K562 (cell line): ENCODE measurements around the gene NRSN2. TPM values are rescaled to one million over a fixed set of nuclear protein-coding genes. Genes with fewer than 3 reads are reported as not detected.

ENCODE experiments used
- ARID4B ChIP-seq: sonication (generic); formaldehyde crosslinking; IDR thresholded peaks from 2 replicates; pipeline ENCODE4 v1.8.0; 2022; ENCODE audit warnings: mild to moderate bottlenecking, missing genetic modification reagents
- ATF2 ChIP-seq: sonication (generic); formaldehyde crosslinking; IDR thresholded peaks from 2 replicates; pipeline ENCODE4 v1.8.1; 2022; ENCODE audit warnings: missing genetic modification reagents
- CCNT2 ChIP-seq: IDR thresholded peaks from 2 replicates; pipeline ENCODE4 v1.6.1; 2011; ENCODE audit warnings: borderline replicate concordance, low read depth, mild to moderate bottlenecking, moderate library complexity, mixed read lengths, low read length; ENCODE audit not compliant: insufficient read length; ENCODE audit errors: extremely low read depth
- CREM ChIP-seq: IDR thresholded peaks from 2 replicates; pipeline ENCODE4 v1.6.1; 2014; ENCODE audit warnings: antibody characterized with exemption, low read depth
- FIP1L1 ChIP-seq: fragments of 200-400 bp; formaldehyde crosslinking; IDR thresholded peaks from 2 replicates; pipeline ENCODE4 v1.6.1; 2018; ENCODE audit warnings: mild to moderate bottlenecking, low read depth, low read length; ENCODE audit not compliant: poor library complexity, severe bottlenecking
- KDM2B ChIP-seq: fragments of 250-450 bp; sonication (Bioruptor Pico); IDR thresholded peaks from 2 replicates; pipeline ENCODE4 v1.8.0; 2021; ENCODE audit warnings: mild to moderate bottlenecking, moderate library complexity
- MYC ChIP-seq, 2 experiments: fragments of 250-450 bp in 1 of 2; sonication (Bioruptor Pico) in 1 of 2; IDR thresholded peaks; 2 replicates each; pipeline versions ENCODE4 v1.5.1 to v1.6.1; 2012 to 2021; ENCODE audit warnings: low read depth in 2 of 2, borderline replicate concordance in 1 of 2, improper control_type of control experiment in 1 of 2, low read length in 1 of 2, mild to moderate bottlenecking in 1 of 2, moderate library complexity in 1 of 2
- TFAP4 ChIP-seq: sonication (generic); formaldehyde crosslinking; IDR thresholded peaks from 2 replicates; pipeline ENCODE4 v1.8.0; 2022; ENCODE audit warnings: missing genetic modification reagents, mild to moderate bottlenecking, moderate library complexity, borderline replicate concordance
- ZBTB1 ChIP-seq: sonication (generic); formaldehyde crosslinking; IDR thresholded peaks from 2 replicates; pipeline ENCODE4 v1.8.1; 2023; ENCODE audit warnings: missing genetic modification reagents, low read depth, mild to moderate bottlenecking, borderline replicate concordance
- ZNF146 ChIP-seq: IDR thresholded peaks from one replicate; pipeline ENCODE4 v1.6.1; 2018; ENCODE audit warnings: missing compliant biosample characterization; ENCODE audit not compliant: unreplicated experiment
- polyA plus RNA-seq, 8 experiments: library from polyadenylated mRNA; depleted of rRNA in 4 of 8; stranded (reverse) in 5 of 8; unstranded in 3 of 8; fragments of >200 nt; fragmentation: Nextera tagmentation in 2 of 8; fragmentation: Illumina TruSeq in 1 of 8; extraction: Ambion mirVana in 2 of 8; extraction: Trizol in 1 of 8; gene quantifications; 2 replicates each; pipeline versions ENCODE4 v1.2.1 to v1.2.3, GENCODE V29; 2011 to 2014; ENCODE audit warnings: inconsistent platforms in 1 of 8, missing spikeins in 1 of 8
- total RNA-seq, 7 experiments: library from RNA; depleted of rRNA in 6 of 7; stranded (reverse); fragments of >200 nt in 6 of 7; fragmentation: Illumina TruSeq in 2 of 7; extraction: Trizol in 2 of 7; gene quantifications; 2 replicates each; pipeline versions ENCODE4 v1.2.1 to v1.2.3, GENCODE V29; 2011 to 2021; ENCODE audit warnings: low replicate concordance in 1 of 7
- TF ChIP-seq, protein P1 (sequence below): fragments of 250-450 bp; sonication (Bioruptor Pico); IDR thresholded peaks from 2 replicates; pipeline ENCODE4 v1.9.0; 2021; ENCODE audit warnings: mild to moderate bottlenecking, inconsistent platforms
- TF ChIP-seq, protein P2 (sequence below): sonication (generic); formaldehyde crosslinking; IDR thresholded peaks from 2 replicates; pipeline ENCODE4 v1.8.1; 2023; ENCODE audit warnings: mild to moderate bottlenecking, missing genetic modification reagents

Gene NRSN2
- total and polyA plus RNA-seq, 9 of the 15 experiments (the other 6 are each of a cell fraction or from before 2014, with no cell fraction given) = 7.5 to 29.7 (median 11.1) TPM

DNA sequence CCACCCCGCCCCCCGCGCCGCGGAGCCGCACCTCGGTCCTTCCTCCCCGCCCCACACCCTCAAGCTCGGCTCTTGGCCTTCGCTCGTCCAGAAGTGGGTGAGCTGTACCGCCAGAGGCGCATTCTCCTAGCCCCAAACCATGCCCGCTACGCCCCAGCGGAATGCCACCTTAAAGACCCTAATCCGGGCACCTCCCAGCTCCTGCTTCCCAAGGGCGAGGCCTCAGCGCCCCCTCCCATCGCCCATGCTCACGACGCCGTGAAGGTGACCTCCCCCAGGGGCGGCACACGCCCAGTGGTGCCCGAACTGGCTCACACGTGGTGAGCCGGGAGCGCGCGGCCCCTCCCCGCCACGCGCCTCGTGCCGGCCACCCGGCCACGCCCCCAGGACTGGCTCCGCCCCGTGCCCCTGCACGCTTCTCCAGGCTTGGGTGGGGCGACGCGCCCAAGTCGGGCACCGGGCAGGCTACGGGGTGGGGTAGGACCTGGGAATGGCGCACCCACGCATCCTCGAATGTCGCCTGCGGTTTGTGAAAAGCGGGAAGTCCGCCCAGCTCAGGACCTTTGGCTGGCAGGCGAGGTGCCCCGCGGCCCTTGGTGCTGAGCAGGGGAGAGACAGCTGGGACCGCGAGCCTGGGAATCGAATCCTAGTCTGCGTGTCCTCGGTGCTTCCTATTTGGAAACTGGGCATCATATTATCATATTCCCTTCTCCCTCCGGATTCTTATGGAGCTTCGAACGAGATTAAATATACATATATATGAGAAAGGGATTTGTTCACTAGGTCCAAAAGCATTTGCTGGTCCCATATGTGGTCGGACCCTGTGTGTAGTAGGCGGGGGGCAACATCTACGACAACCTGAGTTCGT, 22.5 kb upstream of the NRSN2 start (continued):
- TF ChIP-seq ATF2 (0 out of 2 replicates have a peak, but pooled peaks have one; percentile 58), ZBTB1 (peak; percentile 62; the same call in 1 of the 2 replicates), FIP1L1 (peak; percentile 55), KDM2B (no peak), TFAP4 (CRISPR knock-in tag) (peak; percentile 80; the same call in 1 of the 2 replicates), MYC (IDR thresholded peaks at IDR 0.05; ENCODE audit: low read depth, low read length) (peak; percentile 98), MYC (CRISPR knock-in tag; IDR thresholded peaks at IDR 0.05; ENCODE audit: borderline replicate concordance, low read depth) (no peak), ZNF146 (CRISPR knock-in tag) (no peak), CREM (peak; percentile 54; the same call in 1 of the 2 replicates), ARID4B (peak; percentile 92), CCNT2 (peak; percentile 87)
- TF ChIP-seq, protein P1, sequence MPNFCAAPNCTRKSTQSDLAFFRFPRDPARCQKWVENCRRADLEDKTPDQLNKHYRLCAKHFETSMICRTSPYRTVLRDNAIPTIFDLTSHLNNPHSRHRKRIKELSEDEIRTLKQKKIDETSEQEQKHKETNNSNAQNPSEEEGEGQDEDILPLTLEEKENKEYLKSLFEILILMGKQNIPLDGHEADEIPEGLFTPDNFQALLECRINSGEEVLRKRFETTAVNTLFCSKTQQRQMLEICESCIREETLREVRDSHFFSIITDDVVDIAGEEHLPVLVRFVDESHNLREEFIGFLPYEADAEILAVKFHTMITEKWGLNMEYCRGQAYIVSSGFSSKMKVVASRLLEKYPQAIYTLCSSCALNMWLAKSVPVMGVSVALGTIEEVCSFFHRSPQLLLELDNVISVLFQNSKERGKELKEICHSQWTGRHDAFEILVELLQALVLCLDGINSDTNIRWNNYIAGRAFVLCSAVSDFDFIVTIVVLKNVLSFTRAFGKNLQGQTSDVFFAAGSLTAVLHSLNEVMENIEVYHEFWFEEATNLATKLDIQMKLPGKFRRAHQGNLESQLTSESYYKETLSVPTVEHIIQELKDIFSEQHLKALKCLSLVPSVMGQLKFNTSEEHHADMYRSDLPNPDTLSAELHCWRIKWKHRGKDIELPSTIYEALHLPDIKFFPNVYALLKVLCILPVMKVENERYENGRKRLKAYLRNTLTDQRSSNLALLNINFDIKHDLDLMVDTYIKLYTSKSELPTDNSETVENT = peak; percentile 13; the same call in 1 of the 2 replicates
- TF ChIP-seq, protein P2, sequence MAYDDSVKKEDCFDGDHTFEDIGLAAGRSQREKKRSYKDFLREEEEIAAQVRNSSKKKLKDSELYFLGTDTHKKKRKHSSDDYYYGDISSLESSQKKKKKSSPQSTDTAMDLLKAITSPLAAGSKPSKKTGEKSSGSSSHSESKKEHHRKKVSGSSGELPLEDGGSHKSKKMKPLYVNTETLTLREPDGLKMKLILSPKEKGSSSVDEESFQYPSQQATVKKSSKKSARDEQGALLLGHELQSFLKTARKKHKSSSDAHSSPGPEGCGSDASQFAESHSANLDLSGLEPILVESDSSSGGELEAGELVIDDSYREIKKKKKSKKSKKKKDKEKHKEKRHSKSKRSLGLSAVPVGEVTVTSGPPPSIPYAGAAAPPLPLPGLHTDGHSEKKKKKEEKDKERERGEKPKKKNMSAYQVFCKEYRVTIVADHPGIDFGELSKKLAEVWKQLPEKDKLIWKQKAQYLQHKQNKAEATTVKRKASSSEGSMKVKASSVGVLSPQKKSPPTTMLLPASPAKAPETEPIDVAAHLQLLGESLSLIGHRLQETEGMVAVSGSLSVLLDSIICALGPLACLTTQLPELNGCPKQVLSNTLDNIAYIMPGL (CRISPR knock-in tag) = peak; percentile 59; the same call in 1 of the 2 replicates
